HG03064 (cell line): ENCODE results near the gene NCS1.

Experiments used
- ATAC-seq: cut with Tn5 transposase; IDR thresholded peaks from one replicate; pipeline ENCODE4 v1.9.1; 2021; ENCODE audit warnings: low read depth; ENCODE audit not compliant: unreplicated experiment

NCS1 gene

DNA sequence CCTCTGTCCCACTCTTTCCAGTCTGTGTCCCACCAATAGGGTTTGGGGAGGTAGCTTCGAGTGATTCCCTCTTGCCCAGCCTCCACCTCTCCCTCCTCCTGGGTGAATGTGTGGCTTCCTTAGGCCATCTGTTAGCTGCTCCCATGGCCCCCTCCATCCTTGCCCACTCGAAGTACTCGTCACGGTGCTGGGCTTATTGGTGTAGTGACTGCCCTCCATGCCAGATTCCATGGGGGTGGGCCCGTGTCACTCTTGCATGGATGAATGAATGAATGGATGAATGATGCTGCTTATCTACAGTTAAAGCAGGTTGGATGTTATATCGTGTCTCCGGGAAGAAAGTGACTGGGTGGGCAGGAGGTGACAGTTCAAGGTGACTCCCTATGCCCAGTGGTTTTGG is 112.5 kb downstream of the NCS1 start:
- no peak for ATAC-seq

GRCh38 chr9:130285271-130285670 is 113.1 kb downstream of the NCS1 start:
- ATAC-seq = no peak

DNA sequence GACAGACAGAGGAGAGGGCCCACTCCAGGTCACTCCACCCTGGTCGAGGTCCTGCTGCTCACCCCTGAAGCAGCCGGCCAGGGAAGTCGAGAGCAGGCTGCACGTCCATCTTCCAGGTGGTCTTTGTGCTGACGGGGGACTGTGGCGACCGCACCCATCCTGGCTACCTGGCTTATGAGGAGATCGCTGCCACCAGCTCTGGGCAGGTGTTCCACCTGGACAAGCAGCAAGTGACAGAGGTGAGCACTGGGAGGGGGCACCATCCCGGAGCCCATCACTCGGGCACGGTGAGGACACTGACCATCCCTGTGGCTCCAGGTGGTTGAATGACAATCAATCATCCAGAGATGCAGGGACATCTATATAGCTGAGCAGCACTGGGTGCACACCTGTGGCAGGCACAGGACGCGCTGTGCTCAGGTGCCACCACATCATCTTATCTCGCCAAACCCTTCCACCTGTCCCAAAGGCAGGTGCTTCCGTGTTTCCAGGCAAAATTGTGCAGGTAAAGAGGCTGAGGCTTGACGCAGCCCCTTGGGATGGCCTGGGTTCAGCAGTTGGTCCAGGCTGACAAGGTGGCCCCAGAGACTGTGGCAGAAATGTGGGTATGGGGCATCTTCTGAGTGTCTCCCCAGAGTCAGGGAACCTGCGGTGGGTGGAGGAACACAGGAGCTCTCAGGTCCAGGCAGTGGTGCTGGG is 114.0 kb downstream of the NCS1 start:
- ATAC-seq = no peak
